Measurements from ENCODE around the gene SPPL2C. TPM values are rescaled to one million over a fixed set of nuclear protein-coding genes. Genes with fewer than 3 reads are reported as not detected.

SPPL2C gene
- total RNA-seq, 1 experiment from 2014 or later = not detected

DNA sequence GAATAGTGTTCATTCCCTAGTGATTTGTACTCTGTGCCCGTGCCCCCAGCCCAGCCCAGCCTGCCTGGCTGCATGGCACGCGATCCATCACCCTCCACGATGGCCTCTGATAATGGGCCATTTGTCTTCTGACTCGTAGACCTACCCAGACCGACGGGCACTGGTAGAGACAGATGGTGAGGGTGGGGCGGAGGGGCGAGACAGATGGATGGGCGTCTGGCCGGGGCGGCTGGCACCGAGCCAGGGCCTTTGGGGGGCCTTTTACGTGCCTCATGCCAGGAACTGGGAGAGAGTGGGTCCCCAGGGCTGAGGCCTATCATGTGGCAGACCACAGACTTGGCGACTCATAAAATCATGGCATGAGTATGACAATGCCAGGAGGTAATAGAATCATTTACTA, 35.2 kb upstream of the SPPL2C start:
- Mint-ChIP-seq H3K9me3 (peaks cover 2 to 3% of the 10 kb centered on the region in 2 experiments; a peak in 2 of 5 replicates), H3K27me3 (ENCODE audit: low read depth) (peaks cover 21% of the 10 kb centered on the region), H3K27ac (no peak overlapping the region), H3K4me3 (no peak overlapping the region), H3K4me1 (peaks cover 6 to 13% of the 10 kb centered on the region in 2 experiments), H3K36me3 (ENCODE audit: insufficient read depth in 1 of 3, low read depth in 3 of 3) (peaks cover 0 to 2% (median 0%) of the 10 kb centered on the region in 3 experiments; a peak in 1 of 7 replicates)
- no peaks in the 10 kb centered on the region for H3K23me2 ChIP-seq (ENCODE audit: insufficient read length, low read depth, low read length, poor library complexity, severe bottlenecking)
- H3K79me1 ChIP-seq (ENCODE audit: insufficient read depth, low read depth, low read length, poor library complexity, severe bottlenecking) = no peaks in the 10 kb centered on the region
- H2AFZ ChIP-seq (ENCODE audit: low read length) = no peak overlapping the region
- no peak overlapping the region for H3T11ph ChIP-seq (ENCODE audit: low read length)
- no peaks in the 10 kb centered on the region for H3K4me1 ChIP-seq (ENCODE audit: insufficient read depth, low read length)
- no peak overlapping the region for H2BK5ac ChIP-seq (ENCODE audit: insufficient read length, low read length)
- H2BK20ac ChIP-seq (ENCODE audit: low read depth, low read length, poor library complexity, severe bottlenecking) = no peak overlapping the region
- no peaks in the 10 kb centered on the region for H3K9me3 ChIP-seq (ENCODE audit: control insufficient read depth, low read depth, low read length)
- no CpG with 5 or more reads among the region's 15 CpGs for WGBS (ENCODE audit: extremely low coverage, insufficient read length, low lambda C conversion rate)
- H2AK5ac ChIP-seq (ENCODE audit: insufficient read length, low read length) = no peak overlapping the region
- no peak overlapping the region for H2BK12ac ChIP-seq (ENCODE audit: insufficient read length, low read depth, low read length)
- no peak overlapping the region for H3K14ac ChIP-seq (ENCODE audit: insufficient read depth, low read length)
- H4K8ac ChIP-seq (replicated peaks; ENCODE audit: insufficient read length, low read depth, low read length) = no peak overlapping the region
- no peak overlapping the region for H2BK120ac ChIP-seq (ENCODE audit: low read depth, low read length, poor library complexity, severe bottlenecking)
- H2BK15ac ChIP-seq (ENCODE audit: low read depth, low read length) = no peak overlapping the region
- H4K91ac ChIP-seq (ENCODE audit: insufficient read length, low read depth, low read length) = no peak overlapping the region
- H3K9ac ChIP-seq (ENCODE audit: extremely low read depth, insufficient read length, low read length) = no peak overlapping the region
- H3K4ac ChIP-seq (ENCODE audit: low read depth, low read length) = no peak overlapping the region
- no peak overlapping the region for H3K27ac ChIP-seq (ENCODE audit: insufficient read length, low read depth, low read length)
- H3K27me3 ChIP-seq (ENCODE audit: insufficient read depth, low read length) = no peaks in the 10 kb centered on the region
- no peak for DNase-seq
- no peak overlapping the region for H4K5ac ChIP-seq (ENCODE audit: insufficient read length, low read depth, low read length)
- no peaks in the 10 kb centered on the region for H3K79me2 ChIP-seq (ENCODE audit: insufficient read depth, low read length)
- H3K18ac ChIP-seq (ENCODE audit: insufficient read length, low read depth, low read length) = no peak overlapping the region
- no peak overlapping the region for H3K23ac ChIP-seq (ENCODE audit: insufficient read length, low read depth, low read length)
- TF ChIP-seq, protein P1, sequence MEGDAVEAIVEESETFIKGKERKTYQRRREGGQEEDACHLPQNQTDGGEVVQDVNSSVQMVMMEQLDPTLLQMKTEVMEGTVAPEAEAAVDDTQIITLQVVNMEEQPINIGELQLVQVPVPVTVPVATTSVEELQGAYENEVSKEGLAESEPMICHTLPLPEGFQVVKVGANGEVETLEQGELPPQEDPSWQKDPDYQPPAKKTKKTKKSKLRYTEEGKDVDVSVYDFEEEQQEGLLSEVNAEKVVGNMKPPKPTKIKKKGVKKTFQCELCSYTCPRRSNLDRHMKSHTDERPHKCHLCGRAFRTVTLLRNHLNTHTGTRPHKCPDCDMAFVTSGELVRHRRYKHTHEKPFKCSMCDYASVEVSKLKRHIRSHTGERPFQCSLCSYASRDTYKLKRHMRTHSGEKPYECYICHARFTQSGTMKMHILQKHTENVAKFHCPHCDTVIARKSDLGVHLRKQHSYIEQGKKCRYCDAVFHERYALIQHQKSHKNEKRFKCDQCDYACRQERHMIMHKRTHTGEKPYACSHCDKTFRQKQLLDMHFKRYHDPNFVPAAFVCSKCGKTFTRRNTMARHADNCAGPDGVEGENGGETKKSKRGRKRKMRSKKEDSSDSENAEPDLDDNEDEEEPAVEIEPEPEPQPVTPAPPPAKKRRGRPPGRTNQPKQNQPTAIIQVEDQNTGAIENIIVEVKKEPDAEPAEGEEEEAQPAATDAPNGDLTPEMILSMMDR (conservative IDR thresholded peaks at IDR 0.05) = no peak
- H3K56ac ChIP-seq (ENCODE audit: insufficient read length, low read depth, low read length) = no peak overlapping the region
- no peak overlapping the region for H3K4me2 ChIP-seq (ENCODE audit: insufficient read depth, insufficient read length, low read length)
- H4K20me1 ChIP-seq (ENCODE audit: control insufficient read depth, insufficient read depth, insufficient read length) = no peaks in the 10 kb centered on the region
